ENCODE data around the gene VSIG10. TPM values are rescaled to one million over a fixed set of nuclear protein-coding genes. Genes with fewer than 3 reads are reported as not detected.
A peak's percentile ranks its signal among the peaks of the same experiment; 100 is the strongest.

The VSIG10 gene
- total RNA-seq, 1 experiment from 2014 or later = 32.6 TPM

GRCh38 chr12:118098401-118098800 is 5.4 kb downstream of the VSIG10 start:
- Mint-ChIP-seq H3K27ac (ENCODE audit: unreplicated experiment) (peak overlapping the region; percentile 4), H3K9me3 (ENCODE audit: unreplicated experiment) (no peaks in the 10 kb centered on the region), H3K27me3 (ENCODE audit: insufficient read depth, unreplicated experiment) (no peaks in the 10 kb centered on the region), H3K4me3 (ENCODE audit: unreplicated experiment) (no peak overlapping the region), H3K36me3 (ENCODE audit: insufficient read depth, unreplicated experiment) (no peaks in the 10 kb centered on the region), H3K4me1 (ENCODE audit: low read depth, unreplicated experiment) (peaks cover 6% of the 10 kb centered on the region)
- intact Hi-C loops (cut with micrococcal nuclease; ENCODE audit: unreplicated experiment) = no loop called here
- no TSS peak for BruUV-seq (replicated peaks)
- H3K4me1 ChIP-seq = peaks cover 33% of the 10 kb centered on the region
- H3K4me3 ChIP-seq (ENCODE audit: low read depth, low read length) = no peak overlapping the region
- DNase-seq = peak in 1 of 2 experiments; percentile 12
- no peaks in the 10 kb centered on the region for H3K27me3 ChIP-seq (replicated peaks; ENCODE audit: control insufficient read depth, insufficient read depth, low read length)
- peaks cover 2% of the 10 kb centered on the region; the same call in 1 of the 2 replicates for H3K36me3 ChIP-seq (ENCODE audit: control insufficient read depth, insufficient read depth, low read length)
- CTCF ChIA-PET = no interaction called here
- POLR2A ChIA-PET = no interaction called here
- H3K9me3 ChIP-seq = no peaks in the 10 kb centered on the region
- TF ChIP-seq, protein P1, sequence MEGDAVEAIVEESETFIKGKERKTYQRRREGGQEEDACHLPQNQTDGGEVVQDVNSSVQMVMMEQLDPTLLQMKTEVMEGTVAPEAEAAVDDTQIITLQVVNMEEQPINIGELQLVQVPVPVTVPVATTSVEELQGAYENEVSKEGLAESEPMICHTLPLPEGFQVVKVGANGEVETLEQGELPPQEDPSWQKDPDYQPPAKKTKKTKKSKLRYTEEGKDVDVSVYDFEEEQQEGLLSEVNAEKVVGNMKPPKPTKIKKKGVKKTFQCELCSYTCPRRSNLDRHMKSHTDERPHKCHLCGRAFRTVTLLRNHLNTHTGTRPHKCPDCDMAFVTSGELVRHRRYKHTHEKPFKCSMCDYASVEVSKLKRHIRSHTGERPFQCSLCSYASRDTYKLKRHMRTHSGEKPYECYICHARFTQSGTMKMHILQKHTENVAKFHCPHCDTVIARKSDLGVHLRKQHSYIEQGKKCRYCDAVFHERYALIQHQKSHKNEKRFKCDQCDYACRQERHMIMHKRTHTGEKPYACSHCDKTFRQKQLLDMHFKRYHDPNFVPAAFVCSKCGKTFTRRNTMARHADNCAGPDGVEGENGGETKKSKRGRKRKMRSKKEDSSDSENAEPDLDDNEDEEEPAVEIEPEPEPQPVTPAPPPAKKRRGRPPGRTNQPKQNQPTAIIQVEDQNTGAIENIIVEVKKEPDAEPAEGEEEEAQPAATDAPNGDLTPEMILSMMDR (IDR thresholded peaks at IDR 0.05; ENCODE audit: insufficient read depth in 1 of 2, low read depth in 1 of 2, low read length in 1 of 2, severe bottlenecking in 1 of 2, unreplicated experiment in 1 of 2) = no peak

GRCh38 chr12:118094039-118094438 is 9.8 kb downstream of the VSIG10 start:
- POLR2A ChIA-PET = no interaction called here
- no peaks in the 10 kb centered on the region for H3K27me3 ChIP-seq (replicated peaks; ENCODE audit: control insufficient read depth, insufficient read depth, low read length)
- Mint-ChIP-seq H3K27me3 (ENCODE audit: insufficient read depth, unreplicated experiment) (no peaks in the 10 kb centered on the region), H3K27ac (ENCODE audit: unreplicated experiment) (no peak overlapping the region), H3K4me1 (ENCODE audit: low read depth, unreplicated experiment) (peaks cover 6% of the 10 kb centered on the region), H3K9me3 (ENCODE audit: unreplicated experiment) (no peaks in the 10 kb centered on the region), H3K36me3 (ENCODE audit: insufficient read depth, unreplicated experiment) (no peaks in the 10 kb centered on the region), H3K4me3 (ENCODE audit: unreplicated experiment) (no peak overlapping the region)
- no TSS peak for BruUV-seq (replicated peaks)
- H3K9me3 ChIP-seq = no peaks in the 10 kb centered on the region
- DNase-seq = no peak
- H3K4me1 ChIP-seq = peaks cover 18% of the 10 kb centered on the region
- H3K36me3 ChIP-seq (ENCODE audit: control insufficient read depth, insufficient read depth, low read length) = peaks cover 2% of the 10 kb centered on the region; the same call in 1 of the 2 replicates
- intact Hi-C loops (cut with micrococcal nuclease; ENCODE audit: unreplicated experiment) = no loop called here
- TF ChIP-seq, protein P1 (IDR thresholded peaks at IDR 0.05; ENCODE audit: insufficient read depth in 1 of 2, low read depth in 1 of 2, low read length in 1 of 2, severe bottlenecking in 1 of 2, unreplicated experiment in 1 of 2) = no peak
- no peak overlapping the region for H3K4me3 ChIP-seq (ENCODE audit: low read depth, low read length)
- CTCF ChIA-PET = no interaction called here

- Mint-ChIP-seq H3K27ac (ENCODE audit: unreplicated experiment) (no peak overlapping the region), H3K4me3 (ENCODE audit: unreplicated experiment) (no peak overlapping the region), H3K36me3 (ENCODE audit: insufficient read depth, unreplicated experiment) (no peaks in the 10 kb centered on the region), H3K4me1 (ENCODE audit: low read depth, unreplicated experiment) (no peaks in the 10 kb centered on the region), H3K27me3 (ENCODE audit: insufficient read depth, unreplicated experiment) (no peaks in the 10 kb centered on the region), H3K9me3 (ENCODE audit: unreplicated experiment) (no peaks in the 10 kb centered on the region)
- H3K9me3 ChIP-seq = no peaks in the 10 kb centered on the region
- no peaks in the 10 kb centered on the region for H3K36me3 ChIP-seq (ENCODE audit: control insufficient read depth, insufficient read depth, low read length)
- no peak for DNase-seq
- TF ChIP-seq, protein P1 (IDR thresholded peaks at IDR 0.05; ENCODE audit: insufficient read depth in 1 of 2, low read depth in 1 of 2, low read length in 1 of 2, severe bottlenecking in 1 of 2, unreplicated experiment in 1 of 2) = no peak
- intact Hi-C loops (cut with micrococcal nuclease; ENCODE audit: unreplicated experiment) = no loop called here
- BruUV-seq (replicated peaks) = no TSS peak
- CTCF ChIA-PET = interaction anchor here (1.0 kb wide), 1 partner anchor 32 kb away, joined by 3 read pairs; no protein-coding TSS in a partner anchor
- no peaks in the 10 kb centered on the region for H3K27me3 ChIP-seq (replicated peaks; ENCODE audit: control insufficient read depth, insufficient read depth, low read length)
- POLR2A ChIA-PET = no interaction called here
- peaks cover 7% of the 10 kb centered on the region for H3K4me1 ChIP-seq
- no peak overlapping the region for H3K4me3 ChIP-seq (ENCODE audit: low read depth, low read length)
These were observed 14.0 kb downstream of the VSIG10 start for GRCh38 chr12:118089782-118090181.

Data from Caco-2 (cell line).